SK-N-DZ (cell line): Measurements from ENCODE around the gene POLR1G.
"Not testable (repeated sequence)": the region's sequence is repeated elsewhere in the genome, so short reads cannot be mapped to it uniquely, and the experiment has no call there.

Experiments
- DNase-seq: peaks from one replicate; pipeline ENCODE4 v3.0.0-alpha.2; 2015; ENCODE audit warnings: low spot score

Gene POLR1G

DNA sequence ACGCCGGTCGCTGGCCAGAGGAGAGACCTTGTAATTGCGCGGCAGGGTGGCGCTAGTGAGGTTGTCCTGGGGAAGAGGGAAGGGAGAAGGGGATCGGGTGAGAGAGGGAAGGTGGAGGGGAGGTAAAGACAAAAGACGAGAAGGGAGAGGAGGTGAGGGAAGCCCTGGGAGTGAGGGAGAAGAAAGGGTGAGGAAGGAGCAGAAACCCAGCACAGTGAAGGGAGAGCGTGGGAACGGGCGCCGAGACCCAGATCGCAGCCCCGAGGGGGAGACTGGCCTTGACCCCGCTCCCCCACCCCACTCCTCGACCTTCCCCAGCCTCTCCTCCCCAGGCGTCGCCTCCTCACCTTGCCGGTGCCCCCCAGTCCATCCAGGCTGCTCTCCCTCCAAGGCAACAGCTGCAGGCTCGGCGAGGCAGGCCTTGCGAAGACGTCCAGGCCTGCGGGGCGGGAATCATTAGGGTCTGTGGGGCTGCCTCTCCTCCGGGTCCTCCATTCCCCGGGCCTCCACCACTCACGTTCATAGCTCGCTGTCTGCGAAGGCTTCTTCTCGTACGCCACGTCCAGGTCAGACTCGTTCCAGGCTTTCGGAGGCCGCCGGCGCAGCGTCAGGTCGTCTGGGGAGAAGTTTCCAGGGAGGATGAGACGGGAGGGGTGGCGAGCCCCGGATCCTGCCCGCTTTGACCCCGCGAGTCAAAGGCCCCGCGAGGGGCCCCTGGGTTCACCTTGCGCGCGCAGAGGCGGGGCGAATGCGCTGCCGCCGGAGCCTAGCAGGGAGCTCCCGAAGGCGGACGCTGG lies 10.4 kb upstream of the POLR1G start:
- no peak for DNase-seq

DNA sequence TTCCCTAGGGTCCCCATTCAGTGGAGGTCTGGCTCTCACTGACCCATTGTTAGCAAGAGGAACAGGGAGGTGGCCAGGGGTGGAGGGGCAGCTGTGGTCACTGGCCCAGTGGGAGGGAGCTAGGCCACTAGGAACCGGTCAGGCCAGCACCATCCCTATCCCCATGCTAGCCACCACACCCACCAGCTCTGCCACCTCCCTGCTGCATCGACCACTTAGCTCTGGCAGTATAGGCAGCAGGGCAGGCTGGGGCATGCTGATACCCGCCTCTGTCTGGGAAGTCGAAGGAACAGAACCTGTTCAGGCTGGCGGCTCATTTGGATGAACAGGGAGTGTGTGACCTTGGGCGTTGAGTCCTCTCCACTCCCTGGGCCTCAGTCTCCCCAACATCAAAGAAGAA lies 6.3 kb upstream of the POLR1G start:
- no peak for DNase-seq

DNA sequence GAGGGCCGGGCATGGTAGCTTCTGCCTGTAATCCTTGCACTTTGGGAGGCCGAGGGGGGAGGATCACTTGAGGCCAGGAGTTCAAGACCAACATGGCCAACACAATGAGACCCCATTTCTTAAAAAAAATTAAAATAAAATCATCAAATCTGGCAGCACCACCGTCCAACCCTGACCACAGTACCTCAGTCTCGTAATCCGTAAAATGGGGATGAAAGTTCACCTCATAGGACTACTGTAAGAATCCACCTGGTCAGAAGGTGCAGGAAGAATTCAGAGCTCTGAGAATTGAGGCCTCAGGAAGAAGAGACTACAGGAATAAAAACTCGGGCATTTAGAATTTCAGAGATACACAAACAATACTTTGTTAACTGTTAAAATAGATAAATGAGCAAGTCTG lies 4.6 kb upstream of the POLR1G start:
- no peak for DNase-seq

DNA sequence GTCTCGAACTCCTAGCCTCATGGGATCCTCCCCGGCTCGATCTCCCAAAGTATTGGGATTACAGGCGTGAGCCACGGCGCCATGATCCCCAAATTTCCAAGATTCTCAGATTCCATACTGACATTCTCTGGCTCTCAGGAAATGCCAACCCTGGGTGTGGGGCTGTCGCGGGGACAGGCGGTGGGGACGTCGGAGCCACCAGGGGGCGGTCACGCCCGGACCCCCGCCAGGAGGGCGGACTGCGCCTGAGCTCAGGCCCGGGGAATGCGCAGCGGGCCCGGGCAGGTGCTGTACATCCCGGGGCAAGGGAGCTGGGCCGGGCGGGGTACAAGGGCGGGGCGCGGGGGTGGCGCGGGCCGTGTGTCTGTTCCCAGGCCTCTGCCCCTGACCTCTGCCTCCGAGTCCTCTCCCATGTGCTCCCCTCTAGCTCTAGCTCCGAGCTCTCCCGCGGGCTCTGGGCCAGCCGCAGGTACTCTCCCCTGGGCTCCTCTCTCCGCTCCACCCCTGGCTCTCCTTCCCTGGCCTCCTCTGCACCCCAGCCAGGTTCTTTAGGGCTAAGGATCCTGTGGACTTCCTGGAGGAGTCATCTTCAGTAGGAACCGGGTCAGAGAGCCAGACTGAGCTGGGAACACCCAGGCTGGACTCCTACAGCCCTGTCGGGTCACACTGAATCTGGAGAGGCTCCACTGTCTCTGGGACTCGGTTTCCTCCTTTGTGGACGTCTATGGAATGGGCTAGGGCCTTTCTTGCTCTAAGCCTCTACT lies 4.0 kb upstream of the POLR1G start:
- DNase-seq = peak; percentile 49

DNA sequence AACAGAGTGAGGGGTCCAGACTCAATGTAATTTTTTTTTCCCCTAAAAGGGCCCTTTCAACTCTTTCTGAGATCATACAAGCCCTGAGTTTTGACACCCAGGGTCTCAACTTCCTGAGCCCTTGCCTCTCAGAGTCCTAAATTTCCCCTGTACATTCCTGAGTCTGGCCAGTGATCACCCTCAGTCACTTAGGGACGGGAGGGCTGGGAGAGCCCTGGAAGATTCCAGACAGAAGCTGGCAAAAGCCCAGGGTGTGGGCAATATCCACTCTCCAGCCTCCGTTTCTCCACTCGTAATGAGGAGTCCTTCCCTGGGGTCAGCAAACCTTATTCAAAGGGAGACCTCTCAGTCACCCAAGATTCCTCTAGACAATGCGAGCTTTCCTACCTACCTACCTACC lies 3.2 kb upstream of the POLR1G start:
- no peak for DNase-seq

DNA sequence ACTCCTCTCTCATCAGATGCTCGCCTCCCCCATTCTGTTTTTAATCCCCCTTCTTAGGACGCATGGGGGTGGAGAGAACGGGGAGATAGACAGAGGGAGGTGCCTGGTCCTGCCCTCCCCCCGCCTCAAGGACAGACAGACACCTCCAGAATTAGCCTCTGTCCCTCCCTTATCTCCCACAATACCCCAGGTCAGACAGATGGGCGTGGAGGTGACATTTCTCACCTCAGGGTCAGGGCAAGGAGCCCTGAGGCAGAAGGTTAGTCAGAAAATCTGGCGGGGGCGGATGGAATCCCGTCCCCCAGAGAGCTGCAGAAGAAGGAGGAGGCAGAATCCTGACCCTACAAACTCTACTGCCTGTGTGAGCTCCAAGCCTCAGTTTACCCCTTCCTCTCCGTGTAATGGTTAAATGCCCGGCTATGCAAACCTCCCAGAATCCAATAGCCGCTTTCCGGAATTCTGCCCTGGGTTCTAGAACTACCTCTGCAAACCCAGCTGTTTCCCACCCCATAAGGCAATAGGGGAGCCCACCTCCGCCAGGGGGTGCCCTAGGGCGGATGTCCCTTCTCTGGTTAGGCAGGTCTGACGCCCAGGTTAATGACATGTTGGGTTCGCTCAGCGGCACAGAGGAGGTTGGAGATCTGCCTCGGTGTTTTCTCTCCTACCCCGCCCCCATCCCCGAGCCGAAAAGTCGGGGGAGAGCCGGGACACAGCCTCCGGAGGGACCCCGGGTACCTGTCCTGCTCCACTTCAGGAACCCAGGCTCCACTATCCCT lies 2.5 kb upstream of the POLR1G start:
- peak; percentile 37 for DNase-seq

DNA sequence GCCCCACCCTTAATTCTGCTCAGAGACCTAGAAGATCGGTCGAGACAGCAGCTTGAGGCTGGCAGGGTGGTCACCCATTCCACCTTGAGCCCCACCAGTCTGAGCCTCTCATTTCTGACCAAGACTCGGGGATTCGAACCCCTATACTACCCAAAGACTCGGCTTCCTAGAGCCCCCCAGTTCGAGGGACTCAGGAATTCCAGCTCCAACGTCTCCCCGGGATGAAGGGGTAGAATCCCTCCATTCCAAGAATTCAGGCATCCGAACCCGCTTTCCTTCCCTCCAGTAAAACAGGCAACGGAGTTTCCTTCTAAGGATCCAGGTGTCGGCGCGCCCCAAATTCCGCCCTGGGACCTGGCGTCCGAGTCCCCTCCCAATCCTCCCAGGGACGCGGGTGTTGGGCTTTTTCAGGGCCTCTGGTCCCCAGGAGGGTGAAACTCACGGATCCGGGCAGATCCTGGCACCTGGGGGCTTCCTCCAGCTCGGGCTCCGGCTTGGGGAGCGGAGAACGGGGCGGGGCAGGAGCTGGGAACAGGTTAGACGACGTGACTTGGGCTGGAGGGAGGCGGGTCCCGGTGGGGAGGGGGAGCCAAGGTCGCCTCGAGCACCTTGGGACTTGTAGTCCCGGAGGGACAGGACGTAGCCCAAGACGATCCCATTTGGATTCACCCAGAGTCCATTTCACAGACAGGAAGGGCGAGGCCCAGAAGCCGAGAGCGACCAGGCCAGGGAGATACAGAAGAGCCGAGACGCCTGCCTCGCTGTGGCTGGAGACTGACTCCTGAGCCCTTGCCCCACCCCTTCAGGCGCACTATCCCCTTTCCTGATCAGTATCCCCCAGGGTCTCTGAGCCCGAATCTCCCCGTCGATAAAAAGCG lies 1.6 kb upstream of the POLR1G start, which contains the start of gene PPP1R13L:
PPP1R13L (minus strand) TSS at position 513 of the 878 bp plus-strand sequence. CDS start 6,751 bp downstream, outside the sequence.
- peak; percentile 80 for DNase-seq

DNA sequence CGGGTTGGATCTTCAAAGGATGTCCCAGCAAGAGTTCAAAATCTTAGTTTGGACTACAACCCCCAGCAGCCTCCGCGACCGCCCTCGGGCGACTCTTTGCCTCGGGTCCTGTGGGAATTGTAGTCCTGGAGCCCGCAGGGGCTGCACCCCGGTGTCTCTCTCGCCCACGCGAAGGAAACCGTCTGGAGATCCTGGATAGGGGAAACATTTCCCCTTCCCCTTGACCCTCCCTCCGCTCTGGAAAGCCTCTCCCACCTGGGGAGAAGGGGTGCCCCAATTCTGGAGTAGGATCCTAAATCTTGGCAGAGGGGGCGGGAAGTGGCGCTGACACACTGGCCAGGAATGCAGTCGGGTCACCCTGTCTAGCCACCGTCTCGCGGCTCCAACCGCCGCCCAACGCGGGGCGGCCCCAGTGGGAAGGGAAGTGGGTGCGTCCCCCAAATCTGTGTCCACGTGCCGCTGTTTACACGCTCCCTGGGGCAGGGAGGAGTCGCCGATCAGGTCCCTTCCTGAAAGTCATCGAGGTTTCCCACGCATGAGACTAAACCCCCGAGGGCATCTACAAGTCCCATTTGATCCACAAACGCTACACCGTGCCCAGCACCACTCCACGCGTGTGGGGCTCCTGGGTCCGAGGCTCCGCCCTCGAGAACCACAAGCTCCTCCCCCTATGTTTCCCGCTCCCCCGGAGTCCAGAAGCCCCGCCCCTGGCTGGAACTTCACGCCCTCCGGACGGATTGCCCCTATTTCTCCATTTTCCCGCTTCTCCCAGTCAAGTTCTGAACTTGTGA lies 814 bp upstream of the POLR1G start:
- DNase-seq = peak; percentile 88

DNA sequence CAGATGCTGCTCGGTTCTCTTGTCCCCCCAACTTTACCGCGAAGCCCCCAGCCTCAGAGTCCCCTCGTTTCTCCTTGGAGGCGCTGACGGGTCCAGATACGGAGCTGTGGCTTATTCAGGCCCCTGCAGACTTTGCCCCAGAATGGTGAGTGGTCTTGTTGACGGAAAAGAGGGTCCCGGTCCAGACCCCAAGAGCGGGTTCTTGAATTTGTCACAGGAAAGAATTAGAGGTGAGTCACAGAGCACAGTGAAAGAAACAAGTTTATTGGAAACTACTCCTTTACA lies 589 bp downstream of the POLR1G start:
- DNase-seq = no peak

DNA sequence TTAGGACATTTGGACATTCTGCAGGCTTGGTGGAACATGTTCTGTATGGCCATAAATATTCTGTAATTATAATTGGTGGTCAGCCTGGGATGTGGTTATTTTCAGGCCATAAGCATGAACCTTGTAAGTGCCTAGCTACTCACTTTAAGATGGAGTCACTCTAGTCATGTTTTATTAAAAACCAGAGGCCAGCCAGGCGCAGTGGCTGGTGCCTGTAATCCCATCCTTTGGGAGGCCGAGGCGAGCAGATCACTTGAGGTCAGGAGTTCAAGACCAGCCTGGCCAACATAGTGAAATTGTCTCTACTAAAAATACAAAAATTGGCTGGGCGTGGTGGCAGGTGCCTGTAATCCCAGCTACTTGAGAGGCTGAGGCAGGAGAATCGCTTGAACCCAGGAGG lies 1.1 kb downstream of the POLR1G start:
- DNase-seq = not testable (repeated sequence)

DNA sequence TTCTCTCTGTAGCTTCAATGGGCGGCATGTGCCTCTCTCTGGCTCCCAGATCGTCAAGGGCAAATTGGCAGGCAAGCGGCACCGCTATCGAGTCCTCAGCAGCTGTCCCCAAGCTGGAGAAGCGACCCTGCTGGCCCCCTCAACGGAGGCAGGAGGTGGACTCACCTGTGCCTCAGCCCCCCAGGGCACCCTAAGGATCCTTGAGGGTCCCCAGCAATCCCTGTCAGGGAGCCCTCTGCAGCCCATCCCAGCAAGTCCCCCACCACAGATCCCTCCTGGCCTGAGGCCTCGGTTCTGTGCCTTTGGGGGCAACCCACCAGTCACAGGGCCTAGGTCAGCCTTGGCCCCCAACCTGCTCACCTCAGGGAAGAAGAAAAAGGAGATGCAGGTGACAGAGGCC lies 1.7 kb downstream of the POLR1G start:
- DNase-seq = no peak

DNA sequence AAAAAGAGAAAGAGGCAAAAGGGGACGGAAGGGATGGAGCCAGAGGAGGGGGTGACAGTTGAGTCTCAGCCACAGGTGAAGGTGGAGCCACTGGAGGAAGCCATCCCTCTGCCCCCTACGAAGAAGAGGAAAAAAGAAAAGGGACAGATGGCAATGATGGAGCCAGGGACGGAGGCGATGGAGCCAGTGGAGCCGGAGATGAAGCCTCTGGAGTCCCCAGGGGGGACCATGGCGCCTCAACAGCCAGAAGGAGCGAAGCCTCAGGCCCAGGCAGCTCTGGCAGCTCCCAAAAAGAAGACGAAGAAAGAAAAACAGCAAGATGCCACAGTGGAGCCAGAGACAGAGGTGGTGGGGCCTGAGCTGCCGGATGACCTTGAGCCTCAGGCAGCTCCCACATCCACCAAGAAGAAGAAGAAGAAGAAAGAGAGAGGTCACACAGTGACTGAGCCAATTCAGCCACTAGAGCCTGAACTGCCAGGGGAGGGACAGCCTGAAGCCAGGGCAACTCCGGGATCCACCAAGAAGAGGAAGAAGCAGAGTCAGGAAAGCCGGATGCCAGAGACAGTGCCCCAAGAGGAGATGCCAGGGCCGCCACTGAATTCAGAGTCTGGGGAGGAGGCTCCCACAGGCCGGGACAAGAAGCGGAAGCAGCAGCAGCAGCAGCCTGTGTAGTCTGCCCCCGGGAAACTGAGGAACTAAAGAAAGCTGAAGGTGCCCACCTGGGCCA lies 2.5 kb downstream of the POLR1G start:
- DNase-seq = no peak

DNA sequence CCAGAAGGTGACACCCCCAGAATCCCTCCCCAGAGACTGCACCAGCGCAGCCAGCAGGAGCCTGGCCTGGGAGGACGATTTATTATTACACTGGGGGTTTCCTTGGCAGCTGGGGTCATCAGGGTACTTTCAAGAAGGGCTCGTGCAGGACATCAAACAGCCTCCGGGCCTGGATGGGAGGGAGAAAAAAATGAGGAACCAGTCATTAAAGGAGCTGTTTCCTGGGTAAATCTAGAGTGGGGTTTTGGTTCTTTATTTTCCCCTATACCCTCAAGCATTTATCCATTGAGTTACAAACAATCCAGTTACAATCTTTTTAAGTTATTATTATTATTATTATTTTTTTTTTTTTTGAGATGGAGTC lies 3.1 kb downstream of the POLR1G start:
- no peak for DNase-seq

DNA sequence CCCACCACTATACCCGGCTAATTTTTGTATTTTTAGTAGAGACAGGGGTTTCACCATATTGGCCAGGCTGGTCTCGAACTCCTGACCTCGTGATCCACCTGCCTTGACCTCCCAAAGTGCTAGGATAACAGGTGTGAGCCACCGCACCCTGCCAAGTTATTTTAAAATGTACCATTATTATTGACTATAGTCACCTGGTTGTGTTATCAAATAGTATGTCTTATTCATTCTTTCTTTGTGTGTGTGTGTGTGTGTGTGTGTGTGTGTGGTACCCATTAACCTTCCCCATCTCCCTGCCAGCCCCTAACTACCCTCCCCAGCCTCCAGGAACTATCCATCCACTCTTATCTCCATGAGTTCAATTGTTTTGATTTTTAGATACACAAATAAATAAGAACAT lies 3.9 kb downstream of the POLR1G start:
- not testable (repeated sequence) for DNase-seq

DNA sequence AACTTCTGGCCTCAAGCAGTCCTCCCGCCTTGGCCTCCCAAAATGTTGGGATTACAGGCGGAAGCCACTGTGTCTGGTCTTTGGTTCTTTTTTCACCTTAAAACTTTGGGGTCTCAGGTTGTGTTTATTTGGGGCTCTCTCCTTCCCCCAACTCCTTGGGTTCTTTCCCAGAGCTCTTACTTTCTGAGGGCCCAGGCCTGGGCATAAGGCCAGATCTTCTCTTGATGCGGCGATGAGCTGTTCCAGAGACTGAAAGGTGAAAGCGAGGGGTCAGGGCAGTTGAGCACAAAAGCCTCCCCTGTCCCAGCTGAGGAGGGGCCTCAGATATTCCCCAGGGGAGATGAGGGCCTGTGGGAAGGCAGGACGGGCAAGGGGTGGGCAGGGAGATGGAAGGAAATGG lies 7.1 kb downstream of the POLR1G start:
- DNase-seq = no peak

DNA sequence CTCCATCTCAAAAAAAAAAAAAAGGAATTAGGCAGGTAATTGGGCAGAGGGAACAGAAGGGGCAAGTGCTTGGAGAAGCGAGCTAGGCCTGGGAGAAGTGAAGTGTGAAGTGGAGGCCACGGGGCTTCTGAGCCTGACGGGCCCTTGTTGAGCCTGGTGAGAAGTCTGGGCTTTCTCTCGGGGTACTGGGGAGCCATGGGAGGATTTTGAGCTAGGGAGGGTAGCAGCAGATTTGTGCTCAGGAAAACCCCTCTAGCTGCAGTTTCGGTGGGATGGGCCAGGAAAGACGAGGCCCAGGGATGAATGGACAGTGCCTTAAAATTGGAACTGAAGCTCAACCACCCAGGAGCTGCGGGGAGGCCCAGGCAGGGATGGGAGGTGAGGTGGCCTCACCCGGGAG lies 8.0 kb downstream of the POLR1G start:
- no peak for DNase-seq

DNA sequence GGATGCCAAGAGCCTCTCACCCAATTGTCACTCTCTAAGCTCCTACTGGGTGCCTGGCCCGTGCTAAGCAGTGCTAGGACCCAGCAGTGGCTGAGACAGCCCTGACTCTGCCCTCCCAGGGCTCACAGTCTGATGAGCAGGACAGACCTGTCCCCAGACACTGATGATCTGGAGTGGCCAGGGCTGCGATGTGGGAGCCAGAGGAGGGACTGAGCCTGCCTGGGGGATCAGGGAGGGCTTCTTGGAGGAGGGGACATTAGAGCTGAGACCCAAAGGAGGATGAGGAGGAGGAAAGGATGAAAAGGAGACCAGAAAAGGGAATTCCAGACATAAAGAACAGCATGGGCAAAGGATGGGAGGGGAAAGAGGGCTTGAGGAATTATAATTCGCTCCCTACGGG lies 10.7 kb downstream of the POLR1G start:
- DNase-seq = no peak

DNA sequence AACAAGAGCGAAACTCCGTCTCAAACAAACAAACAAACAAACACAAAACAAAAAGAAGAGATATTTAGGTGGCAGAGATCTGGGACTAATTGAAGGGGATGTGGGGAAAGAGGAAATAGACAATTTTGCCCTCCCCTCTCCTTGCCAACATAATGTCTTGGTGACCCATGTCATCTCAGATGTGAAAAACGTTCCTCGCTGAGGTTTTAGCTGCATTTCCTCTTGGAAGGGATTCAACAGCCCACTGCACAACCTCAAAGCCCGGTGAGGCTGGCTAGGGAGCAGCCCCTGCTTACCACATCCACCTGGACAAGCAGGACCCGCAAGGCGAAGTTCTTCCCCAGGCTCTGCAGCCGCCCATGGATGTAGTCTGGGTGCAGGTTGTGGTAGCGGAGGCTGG lies 12.4 kb downstream of the POLR1G start:
- no peak for DNase-seq

DNA sequence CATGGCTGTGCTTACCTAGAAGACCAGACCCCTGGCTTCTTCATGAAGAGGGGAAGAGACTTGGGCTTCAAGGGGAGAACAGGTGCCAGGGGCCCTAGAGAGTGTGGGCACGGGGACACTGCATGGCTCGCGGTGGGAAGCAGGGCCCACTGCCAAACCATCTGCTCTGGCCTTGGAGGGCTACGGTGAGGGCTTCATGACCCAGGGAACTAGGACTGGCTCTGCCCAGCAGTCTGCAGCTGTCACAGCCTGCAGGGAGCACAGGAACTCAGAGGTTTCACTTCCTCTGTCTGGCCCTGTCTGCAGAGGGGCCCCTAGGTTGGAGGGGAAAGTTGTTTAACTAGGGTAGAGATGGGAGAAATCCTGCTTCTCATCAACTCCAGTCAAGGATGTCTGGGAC lies 13.0 kb downstream of the POLR1G start:
- no peak for DNase-seq

DNA sequence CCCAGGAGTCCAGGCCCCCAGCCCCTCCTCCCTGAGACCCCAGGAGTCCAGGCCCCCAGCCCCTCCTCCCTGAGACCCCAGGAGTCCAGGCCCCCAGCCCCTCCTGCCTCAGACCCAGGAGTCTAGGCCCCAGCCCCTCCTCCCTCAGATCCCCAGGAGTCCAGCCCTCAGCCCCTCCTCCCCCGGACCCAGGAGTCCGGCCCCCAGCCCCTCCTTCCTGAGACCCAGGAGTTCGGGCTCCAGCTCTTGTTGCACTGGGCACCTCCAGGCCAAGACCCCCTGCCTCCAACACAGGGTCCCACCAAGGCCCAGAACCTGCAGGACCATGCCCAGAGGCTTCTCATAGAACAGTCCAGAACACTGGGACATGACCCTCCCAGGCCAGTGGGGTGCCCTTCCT lies 13.5 kb downstream of the POLR1G start:
- DNase-seq = no peak
